Fibroblast of lung (primary cell): Measurements from ENCODE around the gene COX18. TPM values are rescaled to one million over a fixed set of nuclear protein-coding genes. Genes with fewer than 3 reads are reported as not detected.

Experiments used
- DNase-seq, 2 donors: peaks; one replicate each; pipeline versions ENCODE4 v3.0.0 to v3.0.0-alpha.2; 2010; ENCODE audit warnings: low read depth in 2 of 2
- H2AFZ ChIP-seq: 2 replicates; pipeline ENCODE4 v1.5.1; 2012; ENCODE audit warnings: low read length, control low read depth, inconsistent platforms
- H3K27ac ChIP-seq: 2 replicates; pipeline ENCODE4 v1.5.1; 2011; ENCODE audit warnings: low read length, control low read depth; ENCODE audit not compliant: insufficient read depth
- H3K27me3 ChIP-seq: 2 replicates; pipeline ENCODE4 v1.5.1; 2011; ENCODE audit warnings: mild to moderate bottlenecking, low read length; ENCODE audit not compliant: control insufficient read depth, insufficient read depth
- H3K36me3 ChIP-seq: 2 replicates; pipeline ENCODE4 v1.5.1; 2011; ENCODE audit warnings: low read length; ENCODE audit not compliant: control insufficient read depth, insufficient read depth
- H3K4me1 ChIP-seq: 2 replicates; pipeline ENCODE4 v1.5.1; 2011; ENCODE audit warnings: low read length; ENCODE audit not compliant: control insufficient read depth, insufficient read depth; ENCODE audit errors: extremely low read depth
- H3K4me2 ChIP-seq: 2 replicates; pipeline ENCODE4 v1.5.1; 2011; ENCODE audit warnings: low read length, control low read depth; ENCODE audit not compliant: insufficient read depth; ENCODE audit errors: extremely low read depth
- H3K4me3 ChIP-seq, 4 experiments: fragments of 200-600 bp in 1 of 4; sonication (generic) in 1 of 4; replicated peaks in 1 of 4; 2 replicates each; pipeline ENCODE4 v1.5.1; 2011 to 2016; ENCODE audit warnings: low read length in 4 of 4, low read depth in 3 of 4, mild to moderate bottlenecking in 3 of 4, control low read depth in 2 of 4, inconsistent platforms in 1 of 4, mixed read lengths in 1 of 4; ENCODE audit not compliant: insufficient read depth in 1 of 4; ENCODE audit errors: control extremely low read depth in 1 of 4
- H3K79me2 ChIP-seq: 2 replicates; pipeline ENCODE4 v1.5.1; 2012; ENCODE audit warnings: mild to moderate bottlenecking, low read length, inconsistent platforms; ENCODE audit not compliant: control insufficient read depth, insufficient read depth
- H3K9ac ChIP-seq: 2 replicates; pipeline ENCODE4 v1.5.1; 2011; ENCODE audit warnings: mild to moderate bottlenecking, low read length, control low read depth; ENCODE audit not compliant: insufficient read depth
- H3K9me3 ChIP-seq: 2 replicates; pipeline ENCODE4 v1.5.1; 2012; ENCODE audit warnings: low read depth, low read length; ENCODE audit not compliant: control insufficient read depth, insufficient read depth
- H4K20me1 ChIP-seq: 2 replicates; pipeline ENCODE4 v1.5.1; 2011; ENCODE audit warnings: low read length; ENCODE audit not compliant: control insufficient read depth, insufficient read depth; ENCODE audit errors: extremely low read depth
- EZH2 ChIP-seq: IDR thresholded peaks from 2 replicates; pipeline ENCODE4 v1.5.1; 2012; ENCODE audit warnings: low read length, control low read depth, mild to moderate bottlenecking; ENCODE audit errors: missing control alignments
- polyA minus RNA-seq: library from RNA; depleted of rRNA, polyadenylated mRNA; stranded (reverse); fragments of >200 nt; gene quantifications from 2 replicates; pipeline ENCODE4 v1.2.3, GENCODE V29; 2011; ENCODE audit warnings: low replicate concordance
- polyA plus RNA-seq, 2 donors: library from polyadenylated mRNA; depleted of rRNA in 1 of 2; stranded (reverse) in 1 of 2; unstranded in 1 of 2; fragments of >200 nt; gene quantifications; 2 replicates each; pipeline ENCODE4 v1.2.1, GENCODE V29; 2011 to 2012; ENCODE audit warnings: missing spikeins in 1 of 2
- total RNA-seq: library from RNA; depleted of rRNA; stranded (reverse); fragments of >200 nt; gene quantifications from 2 replicates; pipeline ENCODE4 v1.2.1, GENCODE V29; 2014
- TF ChIP-seq, protein P1 (sequence below), 2 donors: IDR thresholded peaks in 1 of 2; conservative IDR thresholded peaks in 1 of 2; 1 replicate in 1 of 2; 2 replicates in 1 of 2; pipeline ENCODE4 v1.5.1; 2011 to 2012; ENCODE audit warnings: low read length in 2 of 2, control low read depth in 1 of 2, inconsistent platforms in 1 of 2, low read depth in 1 of 2, mild to moderate bottlenecking in 1 of 2

COX18 gene
- total RNA-seq (19.8 and 27.9 TPM in 2 replicates), polyA plus RNA-seq (15.8 and 16.9 TPM in 2 replicates), polyA minus RNA-seq (7.3 and 13.9 TPM in 2 replicates)
- polyA plus RNA-seq (2012), result 9.5 and 10.9 TPM in 2 replicates

DNA sequence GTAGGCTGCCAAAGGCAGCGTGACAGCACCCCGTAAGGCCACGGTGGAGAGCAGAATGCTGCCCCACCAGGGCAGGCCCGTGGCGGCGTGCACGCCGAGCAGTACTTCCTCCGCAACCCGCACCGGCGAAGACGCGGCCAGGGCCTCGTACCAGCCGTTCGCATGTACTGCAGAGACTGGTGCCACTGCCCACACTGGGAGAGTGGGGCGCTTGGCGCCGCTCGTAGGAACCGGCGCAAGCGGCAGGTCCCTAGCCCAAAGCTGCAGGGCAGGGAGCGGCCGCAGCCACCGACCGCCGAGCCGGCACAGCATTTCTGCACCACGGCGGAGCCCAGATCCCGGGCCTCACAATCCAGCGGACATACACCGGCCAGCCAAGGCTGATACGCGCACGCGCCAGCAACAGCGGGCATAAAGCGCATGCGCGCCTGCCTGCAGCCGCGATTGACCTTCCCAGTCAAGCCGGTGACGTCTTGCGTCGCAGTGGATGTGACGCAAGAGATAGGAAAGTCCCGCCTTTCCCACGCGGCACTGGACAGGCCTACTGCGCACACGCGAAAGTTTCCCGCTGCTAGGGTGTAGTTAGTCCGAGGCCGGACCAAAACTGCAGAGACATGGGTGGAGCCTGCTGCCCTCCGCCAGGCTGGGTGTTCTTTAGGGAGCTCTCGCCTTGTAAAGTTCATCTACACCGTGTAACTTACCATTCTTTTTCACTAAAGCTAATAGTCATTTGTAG lies at the start of gene COX18:
COX18 (minus strand) TSS at position 379 of the 736 bp plus-strand sequence; CDS start at position 312, 67 bp downstream.
- Histone ChIP-seq H2AFZ (peak within 1 kb of the TSS; percentile 76), H3K9ac (peak within 1 kb of the TSS; percentile 88), H4K20me1 (no peaks in the 10 kb centered on the region), H3K27ac (peak within 1 kb of the TSS; percentile 91), H3K9me3 (no peaks in the 10 kb centered on the region), H3K36me3 (no peaks in the 10 kb centered on the region), H3K4me3 (peak within 1 kb of the TSS; percentile 82 to 93 (median 86)), H3K4me2 (peak within 1 kb of the TSS; percentile 86), H3K27me3 (no peaks in the 10 kb centered on the region), H3K4me1 (no peaks in the 10 kb centered on the region), H3K79me2 (peaks cover 8% of the 10 kb centered on the region)
- DNase-seq, result peak; percentile 98 to 99
- TF ChIP-seq EZH2, result no peak

DNA sequence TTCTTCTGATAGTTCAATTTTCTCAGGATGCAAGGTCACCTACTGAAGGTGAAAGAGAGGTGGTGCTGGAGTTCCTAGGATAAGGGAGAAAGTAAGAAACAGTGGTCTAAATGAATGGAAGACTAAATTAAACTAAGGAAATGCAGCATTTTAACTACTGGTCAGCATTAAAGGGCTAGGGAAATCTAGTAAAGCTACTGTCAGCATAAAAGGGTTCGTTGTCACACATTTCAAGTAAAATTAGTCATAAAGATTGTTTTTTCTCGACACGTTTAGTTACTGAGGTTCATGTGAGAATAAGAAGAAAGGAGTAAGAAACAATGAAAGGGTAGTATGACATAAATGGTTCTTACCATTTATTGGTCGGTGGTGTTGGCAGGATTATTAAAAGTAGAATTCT lies 40.0 kb upstream of the COX18 start:
- Histone ChIP-seq H4K20me1 (no peaks in the 10 kb centered on the region), H3K36me3 (peaks cover 3% of the 10 kb centered on the region), H3K27me3 (no peaks in the 10 kb centered on the region)

DNA sequence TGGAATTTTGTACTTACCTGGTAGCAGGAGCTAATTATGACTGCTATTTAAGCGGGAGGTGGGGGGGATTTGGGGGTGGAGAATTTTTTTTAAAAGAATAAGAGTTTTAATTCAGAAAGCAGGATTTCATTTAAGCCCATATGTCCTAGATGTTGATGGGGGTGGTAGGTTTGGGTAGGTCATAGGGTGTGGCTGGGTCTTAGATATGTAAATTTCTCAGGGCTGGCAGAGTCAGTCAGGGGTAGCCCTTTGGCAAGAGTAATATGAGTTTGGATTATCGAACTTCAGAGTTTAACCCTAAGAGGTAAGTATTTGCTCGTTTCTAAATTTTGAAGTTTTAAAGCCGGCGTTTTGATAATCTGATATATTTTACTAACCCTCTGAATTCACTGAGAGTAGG lies 35.2 kb upstream of the COX18 start:
- peaks cover 8% of the 10 kb centered on the region for H3K36me3 ChIP-seq
- H3K4me2 ChIP-seq, result no peak overlapping the region

More for the DNA sequence above, 40.0 kb upstream of the COX18 start:
- Histone ChIP-seq H3K4me3 (no peak overlapping the region), H3K9ac (no peak overlapping the region), H3K27ac (no peak overlapping the region), H3K9me3 (no peaks in the 10 kb centered on the region), H3K4me1 (no peaks in the 10 kb centered on the region), H3K4me2 (no peak overlapping the region), H3K79me2 (no peaks in the 10 kb centered on the region), H2AFZ (no peak overlapping the region)
- DNase-seq, result no peak
- TF ChIP-seq, protein P1, sequence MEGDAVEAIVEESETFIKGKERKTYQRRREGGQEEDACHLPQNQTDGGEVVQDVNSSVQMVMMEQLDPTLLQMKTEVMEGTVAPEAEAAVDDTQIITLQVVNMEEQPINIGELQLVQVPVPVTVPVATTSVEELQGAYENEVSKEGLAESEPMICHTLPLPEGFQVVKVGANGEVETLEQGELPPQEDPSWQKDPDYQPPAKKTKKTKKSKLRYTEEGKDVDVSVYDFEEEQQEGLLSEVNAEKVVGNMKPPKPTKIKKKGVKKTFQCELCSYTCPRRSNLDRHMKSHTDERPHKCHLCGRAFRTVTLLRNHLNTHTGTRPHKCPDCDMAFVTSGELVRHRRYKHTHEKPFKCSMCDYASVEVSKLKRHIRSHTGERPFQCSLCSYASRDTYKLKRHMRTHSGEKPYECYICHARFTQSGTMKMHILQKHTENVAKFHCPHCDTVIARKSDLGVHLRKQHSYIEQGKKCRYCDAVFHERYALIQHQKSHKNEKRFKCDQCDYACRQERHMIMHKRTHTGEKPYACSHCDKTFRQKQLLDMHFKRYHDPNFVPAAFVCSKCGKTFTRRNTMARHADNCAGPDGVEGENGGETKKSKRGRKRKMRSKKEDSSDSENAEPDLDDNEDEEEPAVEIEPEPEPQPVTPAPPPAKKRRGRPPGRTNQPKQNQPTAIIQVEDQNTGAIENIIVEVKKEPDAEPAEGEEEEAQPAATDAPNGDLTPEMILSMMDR (conservative IDR thresholded peaks at IDR 0.05 in 1 of 2, IDR thresholded peaks at IDR 0.05 in 1 of 2; ENCODE audit: low read depth in 1 of 2, low read length in 2 of 2), result no peak
- TF ChIP-seq EZH2, result no peak

More for the DNA sequence above, 35.2 kb upstream of the COX18 start:
- no peaks in the 10 kb centered on the region for H3K9me3 ChIP-seq
- H3K79me2 ChIP-seq, result no peaks in the 10 kb centered on the region
- TF ChIP-seq, protein P1 (conservative IDR thresholded peaks at IDR 0.05 in 1 of 2, IDR thresholded peaks at IDR 0.05 in 1 of 2; ENCODE audit: low read depth in 1 of 2, low read length in 2 of 2), result no peak
- TF ChIP-seq EZH2, result no peak
- no peak overlapping the region for H3K9ac ChIP-seq
- no peak overlapping the region for H2AFZ ChIP-seq
- H3K4me1 ChIP-seq, result no peaks in the 10 kb centered on the region
- H4K20me1 ChIP-seq, result no peaks in the 10 kb centered on the region
- no peak overlapping the region for H3K4me3 ChIP-seq
- no peak for DNase-seq
- no peaks in the 10 kb centered on the region for H3K27me3 ChIP-seq
- no peak overlapping the region for H3K27ac ChIP-seq
